ENCODE data around the gene ARRDC2. TPM values are rescaled to one million over a fixed set of nuclear protein-coding genes. Genes with fewer than 3 reads are reported as not detected.
A peak's percentile ranks its signal among the peaks of the same experiment; 100 is the strongest.

Gene ARRDC2
- 10 to 100 TPM; 41.4 to 47.9 TPM for total RNA-seq

- Mint-ChIP-seq H3K27ac (peak within 1 kb of the TSS; percentile 86), H3K9me3 (no peaks in the 10 kb centered on the region), H3K27me3 (ENCODE audit: low read depth) (no peaks in the 10 kb centered on the region), H3K4me1 (ENCODE audit: low read depth) (peaks cover 37% of the 10 kb centered on the region), H3K36me3 (ENCODE audit: insufficient read depth in 2 of 2) (peaks cover 6 to 29% of the 10 kb centered on the region in 2 donors), H3K4me3 (peak within 1 kb of the TSS; percentile 96 to 99)
- ATAC-seq (replicated peaks in 1 of 2) (peak; percentile 83 to 85), DNase-seq (peak; percentile 88 to 91)
Observed at GRCh38 chr19:18007917-18008673, at the start of gene ARRDC2. TSS of gene ARRDC2 (plus strand) at chr19:18008170. CDS start at chr19:18008311, 141 bp downstream.

- Mint-ChIP-seq H3K27me3 (ENCODE audit: low read depth) (peaks cover 45% of the 10 kb centered on the region), H3K4me3 (no peak overlapping the region), H3K27ac (no peak overlapping the region), H3K36me3 (ENCODE audit: insufficient read depth in 2 of 2) (no peaks in the 10 kb centered on the region), H3K4me1 (ENCODE audit: low read depth) (no peaks in the 10 kb centered on the region), H3K9me3 (no peaks in the 10 kb centered on the region)
- DNase-seq (no peak), ATAC-seq (replicated peaks in 1 of 2) (no peak)
Observed at GRCh38 chr19:17963936-17964691, 43.9 kb upstream of the ARRDC2 start.

- Mint-ChIP-seq H3K36me3 (ENCODE audit: insufficient read depth in 2 of 2) (no peaks in the 10 kb centered on the region), H3K4me3 (no peak overlapping the region), H3K9me3 (no peaks in the 10 kb centered on the region), H3K27me3 (ENCODE audit: low read depth) (peaks cover 45% of the 10 kb centered on the region), H3K27ac (no peak overlapping the region), H3K4me1 (ENCODE audit: low read depth) (no peaks in the 10 kb centered on the region)
- ATAC-seq (replicated peaks in 1 of 2) (peak in 1 of 2 donors; percentile 20), DNase-seq (no peak)
Observed at GRCh38 chr19:17965370-17966128, 42.4 kb upstream of the ARRDC2 start.

- H3K4me1 Mint-ChIP-seq (ENCODE audit: low read depth), result no peaks in the 10 kb centered on the region
- ATAC-seq (replicated peaks in 1 of 2), result no peak
- no peak overlapping the region for H3K4me3 Mint-ChIP-seq
- H3K9me3 Mint-ChIP-seq, result no peaks in the 10 kb centered on the region
- H3K27me3 Mint-ChIP-seq (ENCODE audit: low read depth), result peaks cover 45% of the 10 kb centered on the region
- no peaks in the 10 kb centered on the region for H3K36me3 Mint-ChIP-seq (ENCODE audit: insufficient read depth in 2 of 2)
- no peak for DNase-seq
- no peak overlapping the region for H3K27ac Mint-ChIP-seq
Observed at GRCh38 chr19:17966129-17966483, 41.9 kb upstream of the ARRDC2 start.

GRCh38 chr19:17966550-17967256 is 41.3 kb upstream of the ARRDC2 start, which contains the start of gene KCNN1:
TSS of gene KCNN1 (plus strand) at chr19:17967107. CDS start at chr19:17973889, 6,782 bp downstream.
- H3K9me3 Mint-ChIP-seq, result no peaks in the 10 kb centered on the region
- ATAC-seq (replicated peaks in 1 of 2) (no peak), DNase-seq (no peak)
- no peaks in the 10 kb centered on the region for H3K36me3 Mint-ChIP-seq (ENCODE audit: insufficient read depth in 2 of 2)
- H3K4me3 Mint-ChIP-seq, result peak within 1 kb of the TSS; percentile 58 to 65
- H3K4me1 Mint-ChIP-seq (ENCODE audit: low read depth), result no peaks in the 10 kb centered on the region
- no peak within 1 kb of the TSS for H3K27ac Mint-ChIP-seq
- H3K27me3 Mint-ChIP-seq (ENCODE audit: low read depth), result peaks cover 45% of the 10 kb centered on the region

- ATAC-seq (replicated peaks in 1 of 2), result no peak
- H3K4me3 Mint-ChIP-seq, result peak overlapping the region; percentile 44 to 64
Observed at GRCh38 chr19:17967257-17968051, 40.5 kb upstream of the ARRDC2 start.

GRCh38 chr19:17968362-17968761 is 39.6 kb upstream of the ARRDC2 start:
- H3K27ac Mint-ChIP-seq, result no peak overlapping the region
- no peak overlapping the region for H3K4me3 Mint-ChIP-seq
- H3K36me3 Mint-ChIP-seq (ENCODE audit: insufficient read depth in 2 of 2), result no peaks in the 10 kb centered on the region
- H3K9me3 Mint-ChIP-seq, result no peaks in the 10 kb centered on the region
- H3K4me1 Mint-ChIP-seq (ENCODE audit: low read depth), result no peaks in the 10 kb centered on the region
- ATAC-seq (replicated peaks in 1 of 2) (no peak), DNase-seq (no peak)
- H3K27me3 Mint-ChIP-seq (ENCODE audit: low read depth), result peaks cover 44% of the 10 kb centered on the region

More at GRCh38 chr19:17967257-17968051, 40.5 kb upstream of the ARRDC2 start:
- peaks cover 45% of the 10 kb centered on the region for H3K27me3 Mint-ChIP-seq (ENCODE audit: low read depth)
- no peaks in the 10 kb centered on the region for H3K9me3 Mint-ChIP-seq
- no peaks in the 10 kb centered on the region for H3K4me1 Mint-ChIP-seq (ENCODE audit: low read depth)
- no peak overlapping the region for H3K27ac Mint-ChIP-seq
- no peak for DNase-seq
- no peaks in the 10 kb centered on the region for H3K36me3 Mint-ChIP-seq (ENCODE audit: insufficient read depth in 2 of 2)

- H3K9me3 Mint-ChIP-seq, result no peaks in the 10 kb centered on the region
- ATAC-seq (replicated peaks in 1 of 2), result no peak
- no peaks in the 10 kb centered on the region for H3K36me3 Mint-ChIP-seq (ENCODE audit: insufficient read depth in 2 of 2)
- DNase-seq, result no peak
- no peak overlapping the region for H3K4me3 Mint-ChIP-seq
- H3K4me1 Mint-ChIP-seq (ENCODE audit: low read depth), result no peaks in the 10 kb centered on the region
- H3K27me3 Mint-ChIP-seq (ENCODE audit: low read depth), result peaks cover 35% of the 10 kb centered on the region
- no peak overlapping the region for H3K27ac Mint-ChIP-seq
Observed at GRCh38 chr19:17969096-17969792, 38.7 kb upstream of the ARRDC2 start.

- Mint-ChIP-seq H3K4me3 (no peak overlapping the region), H3K27me3 (ENCODE audit: low read depth) (peaks cover 7% of the 10 kb centered on the region), H3K4me1 (ENCODE audit: low read depth) (no peaks in the 10 kb centered on the region), H3K27ac (no peak overlapping the region), H3K36me3 (ENCODE audit: insufficient read depth in 2 of 2) (no peaks in the 10 kb centered on the region), H3K9me3 (no peaks in the 10 kb centered on the region)
- DNase-seq, result no peak
- no peak for ATAC-seq (replicated peaks in 1 of 2)
Observed at GRCh38 chr19:17972230-17972629, 35.7 kb upstream of the ARRDC2 start.

GRCh38 chr19:17973759-17974158 is 34.2 kb upstream of the ARRDC2 start:
- Mint-ChIP-seq H3K27me3 (ENCODE audit: low read depth) (no peaks in the 10 kb centered on the region), H3K9me3 (no peaks in the 10 kb centered on the region), H3K27ac (no peak overlapping the region), H3K4me1 (ENCODE audit: low read depth) (no peaks in the 10 kb centered on the region), H3K36me3 (ENCODE audit: insufficient read depth in 2 of 2) (no peaks in the 10 kb centered on the region), H3K4me3 (no peak overlapping the region)
- DNase-seq, result no peak
- ATAC-seq (replicated peaks in 1 of 2), result no peak

- ATAC-seq (replicated peaks in 1 of 2), result no peak
Observed at GRCh38 chr19:17974551-17974950, 33.4 kb upstream of the ARRDC2 start.

More at GRCh38 chr19:17974551-17974950, 33.4 kb upstream of the ARRDC2 start:
- Mint-ChIP-seq H3K36me3 (ENCODE audit: insufficient read depth in 2 of 2) (no peaks in the 10 kb centered on the region), H3K27me3 (ENCODE audit: low read depth) (no peaks in the 10 kb centered on the region), H3K9me3 (no peaks in the 10 kb centered on the region), H3K27ac (no peak overlapping the region), H3K4me1 (ENCODE audit: low read depth) (no peaks in the 10 kb centered on the region), H3K4me3 (no peak overlapping the region)
- DNase-seq, result no peak
